Astrocyte of the spinal cord (primary cell): Measurements from ENCODE around the gene GAP43.
A peak's percentile ranks its signal among the peaks of the same experiment; 100 is the strongest.

Source experiments
- DNase-seq: peaks from one replicate; pipeline ENCODE4 v3.0.0; 2011; ENCODE audit warnings: low read depth, low spot score
- H3K4me3 ChIP-seq: 2 replicates; pipeline ENCODE4 v1.5.1; 2011; ENCODE audit warnings: low read depth, mild to moderate bottlenecking, low read length, moderate library complexity
- CTCF ChIP-seq: IDR thresholded peaks from 2 replicates; pipeline ENCODE4 v1.5.1; 2012; ENCODE audit warnings: low read depth, mild to moderate bottlenecking, low read length, inconsistent platforms
- in situ Hi-C: cut with HindIII; loops from 2 replicates; pipeline ENCODE4 v1.10.0; 2017; ENCODE audit warnings: low sequenced_read_pairs

Gene GAP43

GRCh38 chr3:115588201-115589115 lies 34.9 kb upstream of the GAP43 start:
- no peak for DNase-seq
- no peak overlapping the region for H3K4me3 ChIP-seq
- TF ChIP-seq CTCF: no peak
- in situ Hi-C loops: no loop called here

- DNase-seq: no peak
- no peak overlapping the region for H3K4me3 ChIP-seq
- in situ Hi-C loops: no loop called here
- no peak for TF ChIP-seq CTCF
Measured at GRCh38 chr3:115590873-115591272, 32.4 kb upstream of the GAP43 start.

GRCh38 chr3:115595611-115596275 lies 27.6 kb upstream of the GAP43 start:
- TF ChIP-seq CTCF: no peak
- H3K4me3 ChIP-seq: no peak overlapping the region
- DNase-seq: peak; percentile 7
- in situ Hi-C loops: no loop called here

- H3K4me3 ChIP-seq: no peak overlapping the region
- no peak for DNase-seq
- TF ChIP-seq CTCF: no peak
- in situ Hi-C loops: no loop called here
Measured at GRCh38 chr3:115598216-115598615, 25.1 kb upstream of the GAP43 start.

- in situ Hi-C loops: no loop called here
- no peak for DNase-seq
- TF ChIP-seq CTCF: no peak
- H3K4me3 ChIP-seq: no peak overlapping the region
Measured at GRCh38 chr3:115602194-115602593, 21.1 kb upstream of the GAP43 start.

GRCh38 chr3:115611630-115612029 lies 11.7 kb upstream of the GAP43 start:
- in situ Hi-C loops: no loop called here
- H3K4me3 ChIP-seq: no peak overlapping the region
- no peak for TF ChIP-seq CTCF
- DNase-seq: no peak
